Fibroblast of lung (primary cell): ENCODE measurements around the gene SERTAD1.

Source experiments
- CTCF ChIP-seq, 2 donors: IDR thresholded peaks in 1 of 2; conservative IDR thresholded peaks in 1 of 2; 1 replicate in 1 of 2; 2 replicates in 1 of 2; pipeline ENCODE4 v1.5.1; 2011 to 2012; ENCODE audit warnings: low read length in 2 of 2, control low read depth in 1 of 2, inconsistent platforms in 1 of 2, low read depth in 1 of 2, mild to moderate bottlenecking in 1 of 2
- EZH2 ChIP-seq: IDR thresholded peaks from 2 replicates; pipeline ENCODE4 v1.5.1; 2012; ENCODE audit warnings: low read length, control low read depth, mild to moderate bottlenecking; ENCODE audit errors: missing control alignments

GRCh38 chr19:40419066-40419612 is 6.7 kb downstream of the SERTAD1 start:
- TF ChIP-seq CTCF (conservative IDR thresholded peaks at IDR 0.05 in 1 of 2, IDR thresholded peaks at IDR 0.05 in 1 of 2; ENCODE audit: low read depth in 1 of 2, low read length in 2 of 2) (no peak), EZH2 (no peak)
